Stimulated activated CD4-positive, alpha-beta T cell treated with anti-CD3 and anti-CD28 coated beads, TNF-alpha, amount 100 ng/mL, for 4 hours (primary cell): ENCODE results near the gene UPF2.
A peak's percentile ranks its signal among the peaks of the same experiment; 100 is the strongest.
"Not testable (repeated sequence)": the region's sequence is repeated elsewhere in the genome, so short reads cannot be mapped to it uniquely, and the experiment has no call there.

Experiments
- DNase-seq, 3 experiments: peaks; one replicate each; pipeline ENCODE4 v3.0.0-alpha.2; 2020; ENCODE audit warnings: low read depth in 3 of 3

The UPF2 gene

DNA sequence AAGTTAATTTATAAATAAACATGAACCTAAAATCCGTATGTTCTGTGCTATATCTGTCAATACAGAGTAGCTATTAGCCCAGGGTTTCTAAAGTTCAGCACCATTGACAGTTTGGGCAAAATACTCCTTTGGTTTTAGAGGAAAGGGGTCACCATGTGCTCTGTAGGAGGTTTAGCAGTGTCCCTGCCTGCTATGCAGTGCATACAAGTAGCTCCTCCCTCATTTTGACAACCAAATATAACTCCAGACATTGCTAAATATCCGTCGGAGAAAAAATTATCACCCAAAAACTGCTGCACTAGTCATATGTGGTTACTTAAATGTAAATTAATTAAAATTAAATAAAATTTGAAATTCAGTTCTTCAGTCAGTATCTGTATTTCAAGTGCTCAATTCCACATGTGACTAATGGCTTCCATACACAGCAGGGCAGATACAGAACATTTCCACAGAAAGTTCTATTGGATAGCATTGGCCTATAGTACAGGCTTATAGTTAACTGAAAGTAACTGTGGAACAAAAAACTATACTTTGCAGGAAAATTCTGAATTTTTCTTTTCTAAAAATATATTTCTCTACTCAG lies 6.4 kb downstream of the UPF2 start:
- DNase-seq, result no peak

DNA sequence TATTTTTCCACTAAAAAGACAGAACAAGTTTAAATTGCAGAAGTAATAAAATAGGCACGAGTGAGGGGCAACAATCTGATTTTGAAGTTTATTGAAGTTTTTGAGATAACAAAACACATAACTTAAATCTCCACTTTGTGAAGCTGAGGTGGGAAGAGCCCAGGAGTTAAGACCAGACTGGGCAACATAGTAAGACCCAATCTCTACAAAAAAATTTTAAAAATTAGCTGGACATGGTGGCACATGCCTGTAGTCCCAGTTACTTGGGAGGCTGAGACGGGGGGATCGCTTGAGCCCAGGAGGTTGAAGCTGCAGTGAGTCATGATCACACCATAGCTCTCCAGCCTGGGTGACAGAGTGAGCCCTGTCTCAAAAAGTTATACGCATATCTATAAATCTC lies 11.2 kb downstream of the UPF2 start:
- no peak for DNase-seq

DNA sequence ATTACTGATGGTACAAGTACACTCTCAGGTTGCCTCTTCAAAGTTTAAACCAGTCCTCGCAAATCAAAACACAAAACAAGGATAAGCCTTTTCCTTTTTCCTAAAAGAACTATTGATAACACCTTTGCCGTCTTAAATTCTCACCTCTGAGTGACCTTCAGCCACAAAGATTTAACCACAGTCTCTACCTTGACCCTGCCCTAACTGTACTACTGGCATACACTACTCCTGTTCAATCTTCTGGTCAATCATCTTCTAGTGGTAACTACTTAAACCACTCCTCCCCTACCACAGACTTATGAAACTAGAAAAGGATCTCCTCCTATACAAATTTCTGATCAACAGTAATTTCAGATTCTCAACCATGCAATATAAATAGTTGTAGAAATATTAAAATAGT lies 15.1 kb downstream of the UPF2 start:
- DNase-seq, result no peak

DNA sequence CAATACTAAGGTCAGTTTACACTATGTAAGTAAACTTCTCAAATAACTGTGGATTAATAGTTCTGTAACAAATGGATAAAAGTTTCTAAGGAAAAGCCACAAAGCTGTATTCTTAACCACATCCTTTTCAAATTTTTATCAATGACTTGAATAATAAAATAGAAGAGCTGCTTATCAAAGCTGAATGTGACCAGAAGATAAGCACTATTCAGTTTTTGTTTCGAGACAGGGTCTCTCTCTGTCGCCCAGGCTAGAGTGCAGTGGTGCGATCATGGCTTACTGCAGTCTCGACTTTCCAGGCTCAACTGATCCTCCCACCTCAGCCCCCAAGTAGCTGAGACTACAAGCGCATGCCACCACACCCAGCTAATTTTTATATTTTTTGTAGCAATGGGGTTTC lies 17.0 kb downstream of the UPF2 start:
- DNase-seq, result no peak

DNA sequence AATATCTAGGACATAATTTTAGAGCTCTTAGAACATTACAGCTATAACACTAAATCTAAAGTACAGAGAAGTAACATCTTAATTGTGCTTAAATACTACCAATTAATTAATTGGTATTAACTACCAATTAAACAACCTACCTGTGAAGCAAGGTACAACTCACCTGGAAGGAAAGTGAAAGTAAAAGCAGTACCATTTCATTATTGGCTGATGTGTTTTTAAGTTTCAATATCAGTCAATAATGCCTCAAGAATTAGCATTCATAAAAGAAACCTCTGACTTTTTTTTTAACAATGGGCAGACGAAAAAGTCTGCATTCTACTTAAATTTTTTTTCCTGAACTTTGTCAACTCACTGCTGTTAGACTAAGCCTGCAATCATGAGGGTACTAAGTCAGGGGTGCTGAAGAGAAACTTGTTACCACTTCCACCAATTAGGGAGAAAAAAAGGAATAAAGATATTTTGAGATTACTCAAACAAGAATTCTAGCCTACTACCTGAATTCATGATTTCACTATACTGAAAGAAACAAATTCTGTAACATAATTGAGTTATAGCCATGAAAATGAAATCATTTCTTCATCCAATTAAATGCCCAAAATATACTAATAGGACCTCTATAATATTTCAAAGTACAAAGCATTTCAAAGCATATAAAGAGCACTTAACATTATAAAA lies 19.9 kb downstream of the UPF2 start:
- DNase-seq, result no peak

DNA sequence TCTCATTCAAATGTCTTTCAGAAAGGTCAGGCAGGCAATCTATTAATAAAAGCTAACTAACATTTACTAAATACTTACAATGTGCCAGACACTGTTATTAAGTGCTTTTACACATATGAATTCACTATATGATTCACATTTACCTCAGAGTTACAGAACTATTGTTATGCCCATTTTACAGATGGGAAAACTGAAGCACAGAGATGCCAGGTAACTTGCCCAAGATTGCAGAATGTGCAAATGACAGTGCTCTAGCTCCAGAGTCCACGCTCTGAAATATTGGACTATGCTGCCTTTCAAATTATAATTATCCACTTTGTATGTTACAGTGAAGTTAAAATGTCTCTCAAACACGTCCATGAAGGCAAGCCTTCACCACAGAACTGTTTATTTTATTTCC lies 22.0 kb downstream of the UPF2 start:
- no peak for DNase-seq

DNA sequence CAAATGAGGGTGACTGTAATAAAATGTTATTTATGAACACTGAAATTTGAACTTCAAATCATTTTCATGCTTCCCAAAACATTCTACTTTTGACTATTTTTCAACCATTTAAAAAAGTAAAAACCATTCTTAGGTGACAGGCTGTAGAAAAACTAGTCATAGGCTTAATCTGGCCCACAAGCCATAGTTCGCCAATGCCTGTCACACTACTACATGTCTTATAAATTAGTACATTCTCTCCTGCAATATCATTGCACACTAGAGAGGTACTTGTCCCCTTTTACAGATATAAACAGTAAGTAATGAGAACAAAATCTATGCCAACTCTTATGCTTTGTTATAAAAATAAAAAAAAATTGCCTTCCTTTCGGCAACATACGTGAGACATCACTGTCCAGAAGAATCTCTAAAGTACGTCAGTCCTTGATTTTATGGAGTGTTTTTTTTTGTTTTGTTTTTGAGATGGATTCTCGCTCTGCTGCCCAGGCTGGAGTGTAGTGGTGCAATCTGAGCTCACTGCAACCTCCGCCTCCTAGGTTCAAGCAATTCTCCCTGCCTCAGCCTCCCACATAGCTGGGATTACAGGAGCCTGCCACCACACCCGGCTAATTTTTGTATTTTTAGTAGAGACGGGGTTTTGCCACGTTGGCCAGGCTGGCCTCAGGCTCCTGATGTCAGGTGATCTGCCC lies 23.2 kb downstream of the UPF2 start:
- DNase-seq, result no peak

DNA sequence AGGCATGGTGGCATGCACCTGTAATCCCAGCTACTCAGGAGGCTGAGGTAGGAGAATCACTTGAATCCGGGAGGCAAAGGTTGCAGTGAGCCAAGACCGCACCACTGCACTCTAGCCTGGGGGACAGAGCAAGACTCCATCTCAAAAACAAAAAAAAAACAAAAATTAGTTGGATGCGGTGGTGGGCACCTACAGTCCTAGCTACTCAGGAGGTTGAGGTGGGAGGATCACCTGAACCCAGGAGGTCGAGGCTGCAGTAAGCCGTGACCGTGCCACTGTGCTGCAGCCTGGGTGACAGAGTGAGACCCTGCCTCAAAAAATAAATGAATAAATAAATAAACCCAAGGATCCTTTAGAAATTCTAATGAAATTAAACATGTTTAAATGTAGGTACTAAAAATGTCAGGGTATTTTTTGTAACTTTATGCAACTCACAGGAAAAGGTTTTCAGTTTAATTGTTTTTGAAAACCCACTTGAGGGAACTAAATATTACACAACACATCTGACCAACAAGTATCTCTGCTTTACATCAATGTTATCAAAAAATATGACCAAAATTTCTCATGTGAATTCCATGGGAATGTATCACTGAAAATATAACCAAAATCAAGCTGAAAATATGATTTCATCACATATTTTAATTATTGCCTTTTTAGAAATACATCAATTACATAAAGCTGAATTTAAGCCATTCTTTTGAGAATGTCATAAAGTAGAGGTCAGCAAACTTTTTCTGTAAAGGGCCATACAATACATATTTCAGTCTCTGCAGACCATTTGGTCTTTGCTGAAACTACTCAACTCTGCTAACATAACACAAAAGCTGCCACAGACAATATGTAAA lies 23.9 kb downstream of the UPF2 start:
- no peak for DNase-seq

DNA sequence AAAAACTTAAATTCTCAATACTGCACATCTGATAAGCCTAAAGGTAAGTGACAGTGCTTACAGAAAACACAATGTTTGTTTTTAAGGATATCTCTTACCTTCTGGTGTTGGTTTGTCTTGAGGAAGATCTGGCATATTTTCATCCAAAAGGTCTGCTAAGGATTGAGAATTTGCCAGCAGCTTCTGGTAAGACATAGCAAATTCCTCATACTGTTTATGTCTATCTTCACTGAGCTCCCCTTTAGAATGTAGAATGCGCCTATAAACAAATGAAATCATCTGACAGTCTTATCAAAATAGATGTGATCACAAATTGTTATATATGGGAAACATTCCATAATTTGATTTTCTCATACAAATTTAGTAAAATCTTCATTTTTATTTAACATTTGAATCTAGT lies 28.7 kb downstream of the UPF2 start:
- no peak for DNase-seq

DNA sequence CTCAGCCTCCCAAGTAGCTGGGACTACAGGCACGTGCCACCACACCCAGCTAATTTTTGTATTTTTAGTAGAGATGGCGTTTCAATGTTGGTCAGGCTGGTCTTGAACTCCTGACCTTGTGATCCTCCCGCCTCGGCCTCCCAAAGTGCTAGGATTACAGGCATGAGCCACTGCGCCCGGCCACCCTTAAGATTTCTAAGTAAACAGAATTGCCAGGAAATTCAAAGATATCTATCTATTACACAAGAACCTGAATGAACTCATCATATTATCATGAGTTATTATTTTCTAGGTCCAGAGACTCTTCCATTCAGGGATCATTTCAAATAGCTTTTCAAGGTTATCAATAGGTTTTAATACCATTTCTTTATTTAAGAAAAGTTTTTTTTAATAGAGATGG lies 29.2 kb downstream of the UPF2 start:
- DNase-seq, result not testable (repeated sequence)

DNA sequence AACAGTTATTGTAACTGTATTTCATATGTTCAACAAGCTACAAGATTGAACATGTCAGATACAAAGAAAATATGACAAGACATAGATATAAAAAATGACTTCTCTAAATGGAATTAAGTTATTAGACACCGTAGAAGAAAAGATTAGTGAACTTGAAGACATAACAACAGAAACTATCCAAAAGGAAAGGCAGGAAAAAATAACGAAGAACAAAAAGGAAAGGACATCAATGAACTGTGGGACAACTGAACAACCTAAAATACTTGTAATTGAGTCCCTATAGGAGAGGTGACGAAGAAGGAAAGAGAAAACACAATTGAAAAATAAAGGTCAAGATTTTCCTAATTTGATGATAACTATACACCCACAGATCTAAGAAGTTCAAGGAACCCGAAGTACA lies 32.3 kb downstream of the UPF2 start:
- DNase-seq, result no peak

DNA sequence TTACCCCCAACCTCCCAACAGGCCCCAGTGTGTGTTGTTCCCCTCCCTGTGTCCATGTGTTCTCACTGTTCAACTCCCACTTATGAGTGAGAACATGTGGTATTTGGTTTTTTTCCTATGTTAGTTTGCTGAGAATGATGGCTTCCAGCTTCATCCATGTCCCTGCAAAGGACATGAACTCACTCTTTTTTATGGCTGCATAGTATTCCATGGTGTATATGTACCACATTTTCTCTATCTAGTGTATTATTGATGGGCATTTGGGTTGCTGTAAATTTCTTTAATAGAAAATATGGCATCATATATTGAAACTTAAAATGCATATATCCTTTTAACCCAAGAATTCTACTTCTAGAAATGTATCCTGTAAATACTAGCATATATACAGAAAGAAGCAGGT lies 33.8 kb downstream of the UPF2 start:
- not testable (repeated sequence) for DNase-seq

DNA sequence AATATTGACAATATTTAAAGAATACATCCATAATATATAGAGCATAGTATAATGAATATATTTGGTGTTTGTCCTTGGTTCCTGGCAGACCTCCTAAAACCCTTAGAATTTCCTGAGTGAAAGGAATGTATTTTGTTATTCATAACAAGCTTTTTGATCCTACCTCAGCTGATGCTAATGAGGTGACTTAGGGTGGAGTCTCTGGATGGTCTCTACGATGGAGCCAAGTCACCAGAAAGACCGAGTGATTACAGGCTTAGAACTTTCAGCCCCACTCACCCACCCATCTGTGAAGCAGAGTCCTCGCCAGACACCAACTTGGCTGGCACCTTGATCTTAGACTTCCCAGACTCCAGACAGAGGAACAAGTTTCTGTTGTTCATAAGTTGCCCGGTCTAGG lies 35.9 kb downstream of the UPF2 start:
- no peak for DNase-seq

DNA sequence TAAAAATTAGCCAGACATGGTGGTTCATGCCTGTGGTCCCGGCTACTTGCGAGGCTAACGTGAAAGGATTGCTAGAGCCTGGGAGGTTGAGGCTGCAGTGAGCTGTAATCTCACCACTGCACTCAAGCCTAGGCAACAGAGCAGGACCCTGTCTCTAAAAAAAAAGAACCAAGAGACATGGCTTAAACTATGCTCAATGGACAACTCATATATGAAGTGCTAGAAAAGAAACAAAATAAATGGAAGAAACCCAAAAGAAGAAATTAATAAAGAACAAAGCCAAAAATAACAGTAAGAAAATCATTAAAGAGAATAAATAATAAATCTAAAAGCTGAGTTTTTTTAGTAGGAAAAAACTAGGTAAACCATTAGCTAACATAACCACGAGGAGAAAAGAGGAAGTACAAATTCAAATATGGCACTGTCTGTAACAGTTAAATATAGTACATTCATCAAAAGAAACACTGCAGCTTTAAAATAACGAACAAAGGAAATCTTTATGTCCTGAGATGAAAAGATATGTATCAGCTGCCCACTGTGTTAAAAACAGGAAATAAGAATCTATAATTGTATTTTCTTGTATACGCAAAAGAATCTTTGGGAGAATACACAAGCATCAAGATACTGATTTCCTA lies 48.7 kb downstream of the UPF2 start:
- DNase-seq, result no peak

DNA sequence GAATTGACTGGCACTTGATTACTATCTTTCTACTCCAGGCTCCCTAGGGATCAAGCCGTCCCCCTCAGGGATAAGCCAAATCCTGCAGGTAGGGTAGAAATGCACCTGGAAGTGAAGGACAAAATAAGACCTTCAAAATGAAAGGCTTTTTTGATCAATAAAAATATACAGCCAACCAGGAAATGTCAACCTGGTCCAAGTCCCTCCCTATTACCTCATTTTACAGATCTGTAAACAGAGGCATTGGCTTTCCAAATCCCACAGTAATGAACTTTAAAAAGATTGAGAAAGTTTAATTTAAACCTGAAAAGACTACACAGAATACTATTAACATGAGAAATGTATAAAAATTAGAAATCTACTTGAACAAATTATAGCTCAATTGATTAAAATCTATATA lies 53.7 kb downstream of the UPF2 start:
- no peak for DNase-seq

DNA sequence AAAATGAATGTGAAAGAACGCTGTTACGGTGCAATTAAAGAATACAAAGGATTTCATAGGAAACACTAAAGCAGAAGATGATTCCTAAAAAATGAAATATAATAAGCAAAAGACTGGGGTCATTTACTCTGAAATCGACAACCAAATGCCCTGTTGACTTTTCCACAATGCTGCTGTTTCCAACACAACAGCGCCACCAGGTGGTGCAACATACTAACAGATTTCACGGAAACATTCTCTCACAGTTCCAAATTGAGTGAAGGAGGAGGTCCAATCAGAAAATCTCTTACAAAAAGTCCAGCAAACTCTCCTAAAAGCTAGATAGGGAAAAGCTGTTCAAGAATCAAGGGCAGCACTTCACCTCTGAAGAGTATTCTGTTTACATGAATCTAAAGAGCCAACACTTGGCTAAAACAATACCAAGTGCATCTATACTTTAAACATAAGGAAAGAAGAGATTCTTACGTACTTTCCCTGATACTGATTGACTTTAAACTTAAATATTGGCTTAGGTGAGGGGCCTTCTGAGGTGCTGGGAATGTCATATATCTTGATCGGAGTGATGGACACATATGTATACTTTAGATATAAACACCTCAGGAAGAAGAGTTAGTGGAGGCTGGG lies 55.9 kb downstream of the UPF2 start:
- peak; percentile 42 to 57 (median 44) for DNase-seq

DNA sequence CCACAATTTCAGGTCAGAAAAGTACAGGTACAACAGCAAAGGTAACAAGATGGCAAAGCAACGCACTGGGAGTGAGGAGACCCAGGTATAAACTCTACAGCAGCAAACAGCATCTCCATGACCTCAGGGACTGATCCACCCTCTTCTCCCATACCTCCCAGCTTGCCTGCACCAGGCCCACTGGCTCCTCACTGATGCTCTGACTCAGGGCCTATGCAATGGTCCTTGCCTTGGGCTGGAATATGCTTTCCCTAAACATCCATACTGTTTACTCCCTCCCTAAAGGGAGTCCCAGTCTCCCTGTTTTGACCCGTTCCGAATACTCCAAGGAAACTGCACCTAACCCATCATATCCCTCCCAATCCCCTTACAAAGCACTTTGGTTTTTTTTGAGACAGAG lies 60.4 kb downstream of the UPF2 start:
- DNase-seq, result no peak

DNA sequence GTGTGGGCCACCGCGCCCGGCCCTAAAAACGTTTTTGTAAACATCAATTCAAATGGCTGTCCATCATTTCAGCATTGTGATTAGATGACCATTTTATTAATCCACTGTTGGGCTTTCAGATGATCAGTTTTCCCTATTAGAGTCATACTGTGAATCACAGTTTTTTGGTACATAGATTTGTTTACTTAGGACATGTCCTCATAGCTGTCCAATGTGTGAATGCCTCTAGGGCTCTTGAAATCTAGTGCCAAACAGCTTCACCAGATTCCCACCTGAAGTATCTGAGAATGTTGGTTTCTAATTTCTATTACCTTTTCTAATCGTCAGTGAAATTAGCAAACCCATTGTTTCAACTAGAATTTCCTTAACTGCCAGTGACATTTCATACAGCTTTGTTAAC lies 66.8 kb downstream of the UPF2 start:
- no peak for DNase-seq

DNA sequence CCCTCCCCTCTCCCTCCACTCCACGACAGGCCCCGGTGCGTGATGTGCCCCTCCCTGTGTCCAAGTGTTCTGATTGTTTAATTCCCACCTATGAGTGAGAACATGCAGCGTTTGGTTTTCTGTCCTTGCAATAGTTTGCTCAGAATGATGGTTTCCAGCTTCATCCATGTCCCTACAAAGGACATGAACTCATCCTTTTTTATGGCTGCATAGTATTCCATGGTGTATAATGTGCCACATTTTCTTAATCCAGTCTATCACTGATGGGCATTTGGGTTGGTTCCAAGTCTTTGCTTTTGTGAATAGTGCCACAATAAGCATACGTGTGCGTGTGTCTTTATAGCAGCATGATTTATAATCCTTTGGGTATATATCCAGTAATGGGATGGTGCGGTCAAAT lies 70.1 kb downstream of the UPF2 start:
- DNase-seq, result not testable (repeated sequence)

DNA sequence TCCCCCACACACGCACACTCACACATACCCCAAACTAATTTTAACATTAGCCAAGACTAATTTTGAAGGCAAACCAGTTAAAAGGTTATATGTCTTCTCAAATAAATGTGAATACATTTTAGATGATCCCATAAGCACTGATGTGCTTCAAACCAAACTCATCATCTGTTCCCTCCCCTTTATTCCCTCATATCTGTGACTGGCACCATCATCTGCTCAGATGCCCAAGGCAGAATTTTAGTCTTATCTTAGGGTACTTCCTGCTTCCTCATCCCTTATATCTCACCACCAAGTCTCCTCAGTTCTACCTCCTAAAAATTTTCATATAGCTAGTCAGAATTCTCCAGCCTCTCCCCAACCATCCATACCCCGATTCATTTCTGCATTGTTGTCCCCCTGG lies 80.4 kb downstream of the UPF2 start:
- DNase-seq, result no peak

DNA sequence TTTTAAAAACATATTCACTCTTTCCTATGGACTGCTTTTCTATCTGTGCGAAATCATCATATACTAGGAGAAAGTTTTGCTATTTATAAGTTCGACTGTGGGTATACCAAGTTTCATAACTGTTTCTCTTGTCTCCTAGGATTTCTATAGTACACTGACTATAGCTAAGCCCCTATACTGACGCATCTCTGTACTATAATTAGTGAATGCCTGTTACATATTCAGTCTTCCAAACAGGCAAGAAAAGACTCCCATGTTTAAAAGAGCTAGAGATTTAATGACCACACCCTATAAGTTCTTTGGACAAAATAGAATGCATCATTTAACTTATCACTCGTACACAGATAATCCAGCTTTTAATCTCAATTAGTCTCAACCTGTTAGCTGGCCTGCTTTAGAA lies 80.8 kb downstream of the UPF2 start:
- DNase-seq, result no peak

DNA sequence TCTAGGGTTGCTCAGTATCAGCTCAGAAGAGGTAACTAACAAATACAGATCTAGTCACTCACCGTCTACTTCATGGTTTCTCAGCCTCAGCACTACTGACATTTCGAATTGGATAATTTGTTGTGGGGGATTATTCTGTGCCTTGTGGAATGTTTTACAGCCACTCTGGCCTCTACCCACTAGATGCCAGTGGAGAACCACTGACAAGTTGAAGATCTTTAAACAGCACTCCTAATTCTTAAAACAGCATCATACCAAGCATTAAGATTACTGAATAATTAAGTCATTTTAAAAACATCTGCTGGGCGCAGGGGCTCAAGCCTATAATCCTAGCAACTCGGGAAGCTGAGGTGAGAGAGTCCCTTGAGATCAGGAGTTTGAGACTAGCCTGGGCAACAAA lies 82.6 kb downstream of the UPF2 start:
- DNase-seq, result no peak
